Esophagus (tissue), 2 donors: ENCODE measurements around the gene DNAL4. TPM values are rescaled to one million over a fixed set of nuclear protein-coding genes. Genes with fewer than 3 reads are reported as not detected.
"Not testable (repeated sequence)": the region's sequence is repeated elsewhere in the genome, so short reads cannot be mapped to it uniquely, and the experiment has no call there.

Source experiments
- H3K27ac ChIP-seq, 2 donors: one replicate each; pipeline ENCODE4 v1.5.1; 2013; ENCODE audit warnings: low read depth in 2 of 2, mild to moderate bottlenecking in 2 of 2, inconsistent platforms in 1 of 2, low read length in 1 of 2, moderate library complexity in 1 of 2
- H3K27me3 ChIP-seq, 2 donors: one replicate each; pipeline ENCODE4 v1.6.1; 2013; ENCODE audit warnings: low read length in 2 of 2, control low read depth in 1 of 2, mild to moderate bottlenecking in 1 of 2; ENCODE audit not compliant: insufficient read depth in 2 of 2, control insufficient read depth in 1 of 2
- H3K36me3 ChIP-seq, 2 donors: one replicate each; pipeline ENCODE4 v1.6.1; 2013; ENCODE audit warnings: low read length in 1 of 2; ENCODE audit not compliant: control insufficient read depth in 2 of 2, insufficient read depth in 2 of 2
- H3K4me1 ChIP-seq, 2 donors: one replicate each; pipeline ENCODE4 v1.6.1; 2013; ENCODE audit warnings: low read length in 1 of 2; ENCODE audit not compliant: control insufficient read depth in 2 of 2, insufficient read depth in 2 of 2
- H3K4me3 ChIP-seq, 2 donors: one replicate each; pipeline ENCODE4 v1.5.1; 2013; ENCODE audit warnings: low read length in 2 of 2, mild to moderate bottlenecking in 2 of 2, low read depth in 1 of 2, moderate library complexity in 1 of 2
- H3K9me3 ChIP-seq, 2 donors: one replicate each; pipeline ENCODE4 v1.6.1; 2013; ENCODE audit warnings: mild to moderate bottlenecking in 2 of 2, low read depth in 1 of 2, low read length in 1 of 2, moderate library complexity in 1 of 2; ENCODE audit not compliant: control insufficient read depth in 2 of 2, insufficient read depth in 1 of 2
- WGBS, 2 donors: extraction: QIAGEN DNeasy Blood & Tissue Kit; methylation state at CpG; one replicate each; pipeline ENCODE4 v1.1.7; 2013; 5-methylcytosine and 5-hydroxymethylcytosine counted together
- polyA plus RNA-seq, 2 donors: library from polyadenylated mRNA; stranded (reverse); fragments of 200-250 nt; gene quantifications; one replicate each; pipeline ENCODE4 v1.2.3, GENCODE V29; 2013
- donor health status: healthy with polysubstance abuse.
- donor health status: Bipolar disorder and iron deficiency.

Gene DNAL4
- polyA plus RNA-seq, 2 donors, result 8.5 to 12.7 TPM

DNA sequence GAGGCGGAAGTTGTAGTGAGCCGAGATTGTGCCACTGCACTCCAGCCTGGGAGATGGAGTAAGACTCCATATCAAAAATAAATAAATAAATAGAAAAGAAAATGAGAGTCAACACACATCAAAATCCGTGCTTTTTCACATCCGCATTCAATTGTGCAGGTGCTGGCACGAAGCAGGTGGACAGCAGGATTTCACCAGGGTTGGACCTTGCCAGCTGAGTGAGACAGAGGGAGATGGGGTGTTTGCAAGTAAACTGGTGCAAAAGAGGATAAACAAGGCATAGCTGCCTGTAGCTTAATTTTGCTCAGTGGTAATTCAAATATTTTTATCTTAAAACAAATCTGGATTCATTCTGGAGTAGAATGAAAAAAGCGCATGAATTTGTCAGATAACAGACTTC lies 23.3 kb upstream of the DNAL4 start:
- no peaks in the 10 kb centered on the region for H3K36me3 ChIP-seq
- WGBS, 2 donors, result 85 to 86% methylated on average over 6 of the region's 6 CpGs
- no peak overlapping the region for H3K27ac ChIP-seq
- no peaks in the 10 kb centered on the region for H3K4me1 ChIP-seq
- no peak overlapping the region for H3K4me3 ChIP-seq
- no peaks in the 10 kb centered on the region for H3K9me3 ChIP-seq
- no peaks in the 10 kb centered on the region for H3K27me3 ChIP-seq

DNA sequence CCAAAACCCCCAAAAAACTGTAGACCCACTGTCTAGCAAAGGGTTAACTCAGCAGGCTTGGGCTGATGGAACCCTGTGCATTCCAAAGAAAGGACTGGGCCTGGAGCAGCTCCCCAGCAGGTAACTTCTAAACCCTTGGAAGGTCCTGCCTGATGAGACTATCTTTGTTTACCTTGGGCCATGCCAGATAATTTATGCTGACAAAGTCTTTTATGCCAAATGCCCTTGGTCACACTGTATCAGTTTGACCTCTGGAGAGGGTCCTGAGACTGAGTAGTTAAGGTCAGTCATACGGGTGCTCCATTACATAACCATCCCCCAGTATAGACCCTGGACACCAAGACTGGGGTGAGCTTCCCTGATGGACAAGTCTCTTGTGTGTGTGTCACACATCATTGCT lies 21.9 kb upstream of the DNAL4 start:
- Histone ChIP-seq H3K4me3 (no peak overlapping the region), H3K36me3 (no peaks in the 10 kb centered on the region), H3K27ac (no peak overlapping the region), H3K9me3 (no peaks in the 10 kb centered on the region), H3K4me1 (no peaks in the 10 kb centered on the region), H3K27me3 (no peaks in the 10 kb centered on the region)
- WGBS, 2 donors, result 35 to 55% methylated on average over 1 of the region's 1 CpG

DNA sequence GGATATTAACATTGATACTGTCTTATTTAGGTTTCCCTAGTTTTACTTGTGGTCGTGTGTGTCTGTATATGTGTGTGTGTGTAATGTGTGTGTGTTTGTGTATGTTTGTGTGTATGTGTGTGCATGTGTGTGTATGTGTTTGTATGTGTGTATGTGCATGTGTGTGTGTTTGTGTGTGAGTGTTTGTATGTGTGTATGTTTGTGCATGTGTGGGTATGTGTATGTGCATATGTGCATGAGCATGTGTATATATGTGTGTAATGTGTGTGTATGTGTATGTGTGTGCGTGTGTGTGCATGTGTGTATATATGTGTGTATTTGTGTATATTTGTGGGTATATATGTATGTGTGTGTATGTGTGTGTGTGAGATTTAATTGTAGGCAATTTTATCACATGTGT lies 17.3 kb upstream of the DNAL4 start:
- WGBS, 2 donors, result 82 to 90% methylated on average over 2 of the region's 2 CpGs
- Histone ChIP-seq H3K27me3 (no peaks in the 10 kb centered on the region), H3K4me3 (no peak overlapping the region)

GRCh38 chr22:38805041-38805593 lies 11.2 kb upstream of the DNAL4 start:
- not testable (repeated sequence) for H3K4me3 ChIP-seq, H3K27ac ChIP-seq, H3K27me3 ChIP-seq, H3K4me1 ChIP-seq, H3K9me3 ChIP-seq, H3K36me3 ChIP-seq
- WGBS, 2 donors, result 75 to 82% methylated on average over 8 of the region's 8 CpGs

More for the DNA sequence above, 17.3 kb upstream of the DNAL4 start:
- Histone ChIP-seq H3K4me1 (no peaks in the 10 kb centered on the region), H3K36me3 (no peaks in the 10 kb centered on the region), H3K9me3 (peaks cover 0 to 2% of the 10 kb centered on the region in 2 donors), H3K27ac (no peak overlapping the region)

- no peaks in the 10 kb centered on the region for H3K36me3 ChIP-seq
- WGBS, 2 donors, result 28 to 29% methylated on average over 10 of the region's 10 CpGs
- no peak overlapping the region for H3K4me3 ChIP-seq
- peaks cover 0 to 3% of the 10 kb centered on the region in 2 donors for H3K4me1 ChIP-seq
- H3K9me3 ChIP-seq, result no peaks in the 10 kb centered on the region
- no peaks in the 10 kb centered on the region for H3K27me3 ChIP-seq
- no peak overlapping the region for H3K27ac ChIP-seq
These were observed 8.8 kb upstream of the DNAL4 start for GRCh38 chr22:38802671-38803121.

DNA sequence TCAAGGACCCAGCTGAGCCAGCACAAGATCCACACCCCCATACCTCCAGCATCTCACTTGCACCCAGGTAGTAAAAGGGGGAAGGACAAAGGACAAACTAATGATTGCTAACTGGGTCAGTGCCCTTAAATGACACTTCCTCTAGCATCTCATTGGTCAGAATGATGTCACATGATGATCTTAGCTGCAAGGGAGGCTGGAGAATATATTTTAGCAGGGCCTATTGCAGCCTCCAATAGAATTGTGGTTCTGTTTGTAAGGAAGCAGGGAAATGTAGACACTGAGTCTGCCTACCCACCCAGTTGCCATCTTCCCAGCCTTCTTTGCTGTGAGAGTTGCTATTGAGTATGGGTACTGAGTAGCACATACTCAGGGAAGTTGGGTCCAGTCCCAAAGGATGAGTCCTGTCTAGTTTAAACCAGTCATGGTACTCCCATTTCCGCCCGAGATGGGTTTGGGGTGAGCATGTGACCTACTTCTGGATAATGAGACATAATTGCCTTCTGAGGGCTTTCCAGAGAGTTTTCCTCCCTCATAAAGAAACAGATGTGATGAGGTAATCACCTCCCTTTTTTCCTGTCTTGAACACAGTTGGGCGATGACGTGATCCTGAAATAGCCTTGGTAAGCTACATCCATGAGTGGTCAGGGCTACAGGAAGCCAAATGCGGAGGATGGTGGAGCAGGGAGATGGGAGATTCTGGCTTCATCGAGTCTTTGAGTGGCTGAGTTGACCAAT lies 5.5 kb upstream of the DNAL4 start:
- Histone ChIP-seq H3K4me1 (peaks cover 0 to 3% of the 10 kb centered on the region in 2 donors), H3K27ac (no peak overlapping the region), H3K4me3 (no peak overlapping the region), H3K27me3 (no peaks in the 10 kb centered on the region), H3K9me3 (no peaks in the 10 kb centered on the region), H3K36me3 (no peaks in the 10 kb centered on the region)
- WGBS, 2 donors, result 81 to 88% methylated on average over 6 of the region's 6 CpGs

DNA sequence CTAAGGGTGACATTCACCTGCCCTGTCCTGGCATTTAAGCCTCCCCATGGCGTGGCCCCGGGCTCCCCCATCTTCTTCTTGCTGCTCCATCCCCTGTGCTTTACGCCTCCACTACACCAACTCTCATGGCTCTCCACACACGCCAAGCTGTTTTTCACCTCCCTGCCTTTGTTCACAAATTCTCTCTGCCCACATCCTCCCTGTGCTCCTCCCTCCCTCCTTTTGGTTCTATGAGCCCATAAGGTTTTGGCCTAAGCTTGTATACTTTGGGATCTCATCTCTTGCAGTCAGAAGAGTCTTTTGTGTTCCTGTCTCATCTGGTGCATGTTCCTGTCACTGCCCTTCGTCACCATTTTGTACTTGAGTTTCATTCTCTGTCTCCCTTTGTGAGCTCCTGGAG lies 4.6 kb upstream of the DNAL4 start:
- no peaks in the 10 kb centered on the region for H3K9me3 ChIP-seq
- H3K27me3 ChIP-seq, result no peaks in the 10 kb centered on the region
- H3K27ac ChIP-seq, result no peak overlapping the region
- 58 to 76% methylated on average over 5 of the region's 5 CpGs for WGBS, 2 donors
- peaks cover under 1 to 3% of the 10 kb centered on the region in 2 donors for H3K4me1 ChIP-seq
- H3K36me3 ChIP-seq, result no peaks in the 10 kb centered on the region
- H3K4me3 ChIP-seq, result no peak overlapping the region

DNA sequence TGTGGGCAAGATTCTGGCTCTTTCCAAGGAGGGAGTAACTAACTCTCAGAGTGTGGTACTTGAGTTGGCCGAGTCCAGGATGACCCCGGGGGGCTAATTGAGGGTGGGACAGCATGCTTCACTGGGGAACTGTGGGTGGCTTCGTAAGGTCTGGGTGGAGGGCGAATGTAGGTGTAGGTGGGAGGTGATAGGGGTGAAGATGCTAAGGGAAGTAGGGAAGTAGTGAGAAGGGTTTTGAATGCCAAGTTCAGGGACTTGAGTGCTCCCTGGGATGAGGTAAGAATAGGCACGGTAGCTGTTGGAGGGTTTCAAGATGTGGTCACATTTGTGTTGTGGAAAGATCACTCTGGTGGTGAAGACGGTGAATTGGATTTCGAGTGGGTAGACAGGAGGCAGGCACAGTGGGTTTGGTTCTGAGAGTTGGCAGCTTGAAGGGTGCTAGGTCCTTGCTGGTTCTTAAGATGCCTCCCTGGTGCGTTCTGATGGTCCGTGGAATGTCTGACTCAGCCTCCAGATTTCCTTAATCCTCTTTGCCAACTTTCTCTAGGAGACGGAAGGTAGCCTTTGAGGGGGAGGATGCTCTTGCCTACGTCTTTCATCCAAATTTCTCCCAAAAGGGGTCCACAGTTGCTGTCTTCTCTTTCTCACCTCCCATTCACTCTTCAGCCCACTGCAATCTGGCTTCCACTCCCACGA lies 2.5 kb upstream of the DNAL4 start:
- no peak overlapping the region for H3K27ac ChIP-seq
- no peaks in the 10 kb centered on the region for H3K9me3 ChIP-seq
- WGBS, 2 donors, result 79 to 80% methylated on average over 12 of the region's 12 CpGs
- no peaks in the 10 kb centered on the region for H3K36me3 ChIP-seq
- no peak overlapping the region for H3K4me3 ChIP-seq
- peaks cover 0 to 4% of the 10 kb centered on the region in 2 donors for H3K4me1 ChIP-seq
- H3K27me3 ChIP-seq, result no peaks in the 10 kb centered on the region

DNA sequence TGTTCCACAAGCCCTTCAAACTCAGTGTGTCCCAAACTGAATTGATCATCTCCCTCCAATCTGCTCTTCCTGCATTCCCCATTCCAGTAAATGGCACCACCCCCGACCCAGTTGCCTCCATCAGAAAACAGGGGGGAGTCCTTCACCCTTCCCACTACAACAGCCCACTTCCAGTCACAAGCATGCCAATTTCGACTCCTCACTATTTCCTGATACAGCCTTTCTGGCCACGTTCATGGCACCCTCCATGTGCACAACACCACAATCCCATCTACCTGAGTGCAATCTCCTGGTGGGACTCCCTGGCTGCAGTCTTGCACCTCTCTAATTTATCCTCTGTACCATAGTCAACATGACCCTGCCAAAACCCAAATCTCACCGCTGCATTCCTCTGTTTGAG lies 1.6 kb upstream of the DNAL4 start:
- Histone ChIP-seq H3K36me3 (no peaks in the 10 kb centered on the region), H3K27me3 (no peaks in the 10 kb centered on the region), H3K4me1 (peaks cover 0 to 4% of the 10 kb centered on the region in 2 donors), H3K9me3 (no peaks in the 10 kb centered on the region), H3K4me3 (no peak overlapping the region), H3K27ac (no peak overlapping the region)
- WGBS, 2 donors, result 61 to 63% methylated on average over 4 of the region's 4 CpGs
